Trophoblast cell (in vitro differentiated cells and primary cell): ENCODE results near the gene THEMIS.

ENCODE experiments used
- DNase-seq, 2 donors: peaks; one replicate each; pipeline ENCODE4 v3.0.0-alpha.2; 2016
- H2AFZ ChIP-seq: 2 replicates; pipeline ENCODE4 v1.6.1; 2013; ENCODE audit warnings: low read length, moderate library complexity, mild to moderate bottlenecking; ENCODE audit not compliant: insufficient read depth, poor library complexity
- H2AK5ac ChIP-seq: 2 replicates; pipeline ENCODE4 v1.6.1; 2013; ENCODE audit warnings: mild to moderate bottlenecking, low read length
- H2BK120ac ChIP-seq: 2 replicates; pipeline ENCODE4 v1.6.1; 2013; ENCODE audit warnings: low read length, mild to moderate bottlenecking, moderate library complexity; ENCODE audit not compliant: insufficient read depth, poor library complexity
- H2BK12ac ChIP-seq: 2 replicates; pipeline ENCODE4 v1.6.1; 2013; ENCODE audit warnings: mild to moderate bottlenecking, low read length, moderate library complexity
- H2BK5ac ChIP-seq: 2 replicates; pipeline ENCODE4 v1.6.1; 2013; ENCODE audit warnings: low read length, low read depth, moderate library complexity, mild to moderate bottlenecking; ENCODE audit not compliant: poor library complexity
- H3K14ac ChIP-seq: 2 replicates; pipeline ENCODE4 v1.6.1; 2013; ENCODE audit warnings: mild to moderate bottlenecking, low read length
- H3K18ac ChIP-seq: 2 replicates; pipeline ENCODE4 v1.6.1; 2013; ENCODE audit warnings: mild to moderate bottlenecking, low read length
- H3K23ac ChIP-seq: 2 replicates; pipeline ENCODE4 v1.6.1; 2013; ENCODE audit warnings: low read length
- H3K27ac ChIP-seq: 2 replicates; pipeline ENCODE4 v1.5.1; 2013; ENCODE audit warnings: low read depth, mild to moderate bottlenecking, inconsistent platforms, low read length, moderate library complexity
- H3K27me3 ChIP-seq: 2 replicates; pipeline ENCODE4 v1.6.1; 2013; ENCODE audit warnings: inconsistent platforms, mild to moderate bottlenecking, low read length, moderate library complexity; ENCODE audit not compliant: insufficient read depth
- H3K36me3 ChIP-seq, 2 experiments: 1 replicate in 1 of 2; 2 replicates in 1 of 2; pipeline ENCODE4 v1.6.1; 2013; ENCODE audit warnings: low read length in 2 of 2, mild to moderate bottlenecking in 2 of 2, moderate library complexity in 1 of 2; ENCODE audit not compliant: insufficient read depth in 2 of 2, control insufficient read depth in 1 of 2
- H3K4ac ChIP-seq: 2 replicates; pipeline ENCODE4 v1.6.1; 2013; ENCODE audit warnings: low read depth, mild to moderate bottlenecking, low read length, moderate library complexity
- H3K4me1 ChIP-seq, 2 experiments: 1 replicate in 1 of 2; 2 replicates in 1 of 2; pipeline ENCODE4 v1.6.1; 2013; ENCODE audit warnings: low read length in 2 of 2, mild to moderate bottlenecking in 2 of 2, moderate library complexity in 1 of 2; ENCODE audit not compliant: insufficient read depth in 2 of 2, control insufficient read depth in 1 of 2
- H3K4me2 ChIP-seq: 2 replicates; pipeline ENCODE4 v1.6.1; 2013; ENCODE audit warnings: inconsistent platforms, mild to moderate bottlenecking, low read length, moderate library complexity
- H3K4me3 ChIP-seq: 2 replicates; pipeline ENCODE4 v1.5.1; 2013; ENCODE audit warnings: mild to moderate bottlenecking, low read depth, low read length, inconsistent platforms
- H3K79me1 ChIP-seq: one replicate; pipeline ENCODE4 v1.6.1; 2013; ENCODE audit warnings: low read length
- H3K79me2 ChIP-seq: 2 replicates; pipeline ENCODE4 v1.6.1; 2013; ENCODE audit warnings: low read length, mild to moderate bottlenecking; ENCODE audit not compliant: control insufficient read depth, insufficient read depth, poor library complexity
- H3K9ac ChIP-seq: 2 replicates; pipeline ENCODE4 v1.6.1; 2013; ENCODE audit warnings: mild to moderate bottlenecking, low read length
- H3K9me3 ChIP-seq: 2 replicates; pipeline ENCODE4 v1.6.1; 2013; ENCODE audit warnings: low read depth, mild to moderate bottlenecking, control low read depth, inconsistent platforms, low read length; ENCODE audit not compliant: insufficient read depth
- H4K12ac ChIP-seq: 2 replicates; pipeline ENCODE4 v1.6.1; 2013; ENCODE audit warnings: low read depth, mild to moderate bottlenecking, low read length, moderate library complexity
- H4K8ac ChIP-seq: 2 replicates; pipeline ENCODE4 v1.6.1; 2013; ENCODE audit warnings: low read depth, mild to moderate bottlenecking, low read length, moderate library complexity
- H4K91ac ChIP-seq: one replicate; pipeline ENCODE4 v1.6.1; 2013; ENCODE audit warnings: low read depth, mild to moderate bottlenecking, low read length, moderate library complexity
- WGBS: extraction: QIAGEN DNeasy Blood & Tissue Kit; methylation state at CpG from one replicate; pipeline ENCODE4 v1.1.7; 2013; ENCODE audit warnings: missing lambda C conversion rate; ENCODE audit not compliant: insufficient read length, insufficient coverage; ENCODE audit errors: extremely low coverage; 5-methylcytosine and 5-hydroxymethylcytosine counted together

THEMIS gene

GRCh38 chr6:127869772-127870404, 31.0 kb downstream of the THEMIS start:
- no CpG with 5 or more reads among the region's 4 CpGs for WGBS
- Histone ChIP-seq H3K27me3 (no peaks in the 10 kb centered on the region), H3K4me1 (no peaks in the 10 kb centered on the region), H2AK5ac (no peak overlapping the region), H3K79me1 (no peaks in the 10 kb centered on the region), H3K4me2 (no peak overlapping the region), H3K14ac (no peak overlapping the region), H3K9me3 (no peaks in the 10 kb centered on the region), H2BK5ac (no peak overlapping the region), H3K18ac (no peak overlapping the region), H3K4ac (no peak overlapping the region), H2BK120ac (no peak overlapping the region), H3K79me2 (no peaks in the 10 kb centered on the region), H2AFZ (no peak overlapping the region), H4K8ac (no peak overlapping the region), H3K36me3 (no peaks in the 10 kb centered on the region), H4K12ac (no peak overlapping the region), H3K9ac (no peak overlapping the region), H3K27ac (no peak overlapping the region), H4K91ac (no peak overlapping the region), H2BK12ac (no peak overlapping the region), H3K4me3 (no peak overlapping the region), H3K23ac (no peak overlapping the region)
- no peak for DNase-seq

- no peak overlapping the region for H3K14ac ChIP-seq
- H3K4me2 ChIP-seq: no peak overlapping the region
- no peaks in the 10 kb centered on the region for H3K9me3 ChIP-seq
- H2AK5ac ChIP-seq: no peak overlapping the region
- no peak overlapping the region for H4K12ac ChIP-seq
- no peak overlapping the region for H3K9ac ChIP-seq
- H3K4me3 ChIP-seq: no peak overlapping the region
- H3K27ac ChIP-seq: no peak overlapping the region
- no peaks in the 10 kb centered on the region for H3K79me2 ChIP-seq
- no peak overlapping the region for H3K18ac ChIP-seq
- no peak overlapping the region for H3K23ac ChIP-seq
- H2BK120ac ChIP-seq: no peak overlapping the region
- H2BK12ac ChIP-seq: no peak overlapping the region
- H3K36me3 ChIP-seq: no peaks in the 10 kb centered on the region
- H3K79me1 ChIP-seq: no peaks in the 10 kb centered on the region
- no peak overlapping the region for H3K4ac ChIP-seq
- no CpG with 5 or more reads among the region's 5 CpGs for whole genome bisulfite sequencing
- no peaks in the 10 kb centered on the region for H3K4me1 ChIP-seq
- H4K8ac ChIP-seq: no peak overlapping the region
- H2BK5ac ChIP-seq: no peak overlapping the region
- no peaks in the 10 kb centered on the region for H3K27me3 ChIP-seq
- no peak overlapping the region for H2AFZ ChIP-seq
- no peak overlapping the region for H4K91ac ChIP-seq
- DNase-seq: no peak
Measured at GRCh38 chr6:127869183-127869582, 31.7 kb downstream of the THEMIS start.

GRCh38 chr6:127868338-127868737, 32.5 kb downstream of the THEMIS start:
- H4K8ac ChIP-seq: no peak overlapping the region
- H3K4me3 ChIP-seq: no peak overlapping the region
- no peaks in the 10 kb centered on the region for H3K79me1 ChIP-seq
- no peak overlapping the region for H2BK120ac ChIP-seq
- no peak overlapping the region for H3K14ac ChIP-seq
- WGBS: no CpG with 5 or more reads among the region's 1 CpG
- H2AFZ ChIP-seq: no peak overlapping the region
- no peak overlapping the region for H3K18ac ChIP-seq
- H2BK12ac ChIP-seq: no peak overlapping the region
- no peaks in the 10 kb centered on the region for H3K27me3 ChIP-seq
- no peaks in the 10 kb centered on the region for H3K79me2 ChIP-seq
- no peak overlapping the region for H2BK5ac ChIP-seq
- no peak overlapping the region for H3K23ac ChIP-seq
- H4K12ac ChIP-seq: no peak overlapping the region
- H3K4ac ChIP-seq: no peak overlapping the region
- no peak overlapping the region for H2AK5ac ChIP-seq
- no peak overlapping the region for H4K91ac ChIP-seq
- H3K4me1 ChIP-seq: no peaks in the 10 kb centered on the region
- no peak overlapping the region for H3K27ac ChIP-seq
- DNase-seq: no peak
- no peak overlapping the region for H3K4me2 ChIP-seq
- no peaks in the 10 kb centered on the region for H3K36me3 ChIP-seq
- no peaks in the 10 kb centered on the region for H3K9me3 ChIP-seq
- H3K9ac ChIP-seq: no peak overlapping the region

GRCh38 chr6:127866766-127867165, 34.1 kb downstream of the THEMIS start:
- Histone ChIP-seq H3K4ac (no peak overlapping the region), H3K23ac (no peak overlapping the region), H2AFZ (no peak overlapping the region), H2BK120ac (no peak overlapping the region), H3K27ac (no peak overlapping the region), H3K9me3 (no peaks in the 10 kb centered on the region), H4K8ac (no peak overlapping the region), H2BK12ac (no peak overlapping the region), H3K27me3 (no peaks in the 10 kb centered on the region), H3K36me3 (no peaks in the 10 kb centered on the region), H4K12ac (no peak overlapping the region), H4K91ac (no peak overlapping the region), H3K79me2 (no peaks in the 10 kb centered on the region), H3K4me3 (no peak overlapping the region), H3K4me2 (no peak overlapping the region), H3K79me1 (no peaks in the 10 kb centered on the region), H2AK5ac (no peak overlapping the region), H3K14ac (no peak overlapping the region), H3K4me1 (no peaks in the 10 kb centered on the region), H2BK5ac (no peak overlapping the region), H3K9ac (no peak overlapping the region), H3K18ac (no peak overlapping the region)
- DNase-seq: no peak
